ENCODE measurements around the gene NUP214.
"Not testable (repeated sequence)": the region's sequence is repeated elsewhere in the genome, so short reads cannot be mapped to it uniquely, and the experiment has no call there.

Gene NUP214

GRCh38 chr9:131235480-131235851 lies 110.1 kb downstream of the NUP214 start:
- DNase-seq, result no peak

- no peak for DNase-seq
Observed at GRCh38 chr9:131236161-131236560, 110.8 kb downstream of the NUP214 start.

- no peak for DNase-seq
Observed at GRCh38 chr9:131236761-131237160, 111.4 kb downstream of the NUP214 start.

DNA sequence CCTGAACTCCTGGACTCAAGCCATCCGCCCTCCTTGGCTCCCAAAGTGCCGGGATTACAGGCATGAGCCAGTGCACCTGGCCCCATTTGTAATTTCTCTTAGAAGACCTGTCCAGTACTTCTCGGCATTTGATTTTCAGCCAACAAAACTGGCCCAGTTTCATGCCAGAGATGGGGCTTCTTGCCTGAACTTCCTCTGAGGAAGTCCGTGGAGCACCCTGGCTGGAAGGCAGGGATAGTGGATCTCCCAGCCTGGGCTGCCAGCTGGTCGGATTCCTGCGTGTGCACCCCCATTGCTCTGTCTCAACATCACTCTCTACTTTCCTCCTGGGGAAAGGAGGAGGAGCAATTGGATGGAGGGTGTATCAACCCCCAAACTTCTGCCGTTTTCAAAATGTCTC lies 111.9 kb downstream of the NUP214 start:
- DNase-seq, result no peak

- DNase-seq, result peak; percentile 72
Observed at GRCh38 chr9:131237931-131238401, 112.6 kb downstream of the NUP214 start.

DNA sequence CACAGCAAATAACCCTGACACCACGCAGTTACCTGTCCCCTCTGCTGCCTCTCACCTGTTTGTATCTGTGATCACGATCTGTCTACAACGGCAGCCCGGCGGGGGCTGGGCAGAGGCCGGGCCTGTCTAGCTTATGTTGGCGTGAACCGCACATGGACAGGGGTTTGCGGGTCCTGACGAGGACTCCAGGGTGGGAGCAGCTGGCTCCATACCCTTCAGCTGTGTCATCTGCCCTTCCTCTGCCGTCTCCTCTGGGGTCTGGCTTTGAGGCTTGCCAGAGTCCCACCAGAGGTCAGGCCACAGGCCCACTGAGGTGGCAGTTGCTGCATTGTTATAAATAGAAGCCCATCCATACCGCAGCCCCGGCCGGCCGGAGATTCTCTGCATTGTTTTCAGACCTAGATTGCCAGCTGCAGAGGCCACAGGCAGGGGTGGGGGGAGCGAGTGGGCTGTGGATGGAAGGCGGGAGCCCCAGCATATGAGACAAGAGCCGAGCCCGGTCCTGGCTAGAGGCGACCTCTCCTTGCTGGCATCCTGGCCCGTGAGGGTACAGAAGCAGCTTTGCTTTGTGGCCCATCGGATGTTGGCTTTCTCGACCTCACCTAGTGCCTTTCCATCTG lies 113.1 kb downstream of the NUP214 start:
- no peak for DNase-seq

DNA sequence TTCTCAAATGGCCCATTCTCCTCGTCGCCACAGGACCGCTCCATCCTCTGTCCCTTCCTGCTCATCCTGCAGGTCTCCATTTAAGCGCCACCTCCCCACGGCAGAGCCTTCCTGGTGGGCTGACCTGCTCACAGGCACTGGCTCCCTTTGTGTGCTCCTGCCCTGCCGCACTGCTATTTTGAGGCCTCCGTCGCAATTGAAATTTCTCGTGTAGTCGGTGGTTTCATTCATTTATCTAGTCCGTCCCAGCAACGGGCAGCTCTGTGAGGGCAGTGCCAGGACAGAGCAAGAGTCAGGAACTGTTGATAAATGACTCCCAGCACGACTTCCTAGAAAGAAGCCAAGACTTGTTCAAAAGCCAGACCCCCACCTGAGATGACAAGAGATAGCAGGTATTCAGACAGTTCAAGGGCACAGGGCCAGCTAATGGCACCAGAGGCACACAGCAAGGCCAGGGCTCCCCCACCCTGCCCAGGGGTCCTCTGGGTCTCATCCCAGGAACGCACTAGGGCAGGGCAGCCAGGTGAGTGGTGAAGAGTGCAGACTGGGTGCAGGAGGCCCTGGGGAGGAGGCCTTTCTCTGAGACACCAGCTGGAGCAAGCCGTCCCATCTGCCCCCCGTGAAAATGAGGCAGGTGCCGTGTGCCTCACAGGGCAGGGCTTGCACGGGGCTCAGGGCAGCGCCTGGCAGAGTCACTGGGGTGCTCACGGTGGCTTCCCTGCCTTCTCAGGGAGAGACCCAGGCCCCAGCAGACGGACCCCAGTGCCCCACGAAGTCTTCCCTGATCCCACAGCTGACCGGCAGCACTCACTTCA lies 114.0 kb downstream of the NUP214 start:
- no peak for DNase-seq

DNA sequence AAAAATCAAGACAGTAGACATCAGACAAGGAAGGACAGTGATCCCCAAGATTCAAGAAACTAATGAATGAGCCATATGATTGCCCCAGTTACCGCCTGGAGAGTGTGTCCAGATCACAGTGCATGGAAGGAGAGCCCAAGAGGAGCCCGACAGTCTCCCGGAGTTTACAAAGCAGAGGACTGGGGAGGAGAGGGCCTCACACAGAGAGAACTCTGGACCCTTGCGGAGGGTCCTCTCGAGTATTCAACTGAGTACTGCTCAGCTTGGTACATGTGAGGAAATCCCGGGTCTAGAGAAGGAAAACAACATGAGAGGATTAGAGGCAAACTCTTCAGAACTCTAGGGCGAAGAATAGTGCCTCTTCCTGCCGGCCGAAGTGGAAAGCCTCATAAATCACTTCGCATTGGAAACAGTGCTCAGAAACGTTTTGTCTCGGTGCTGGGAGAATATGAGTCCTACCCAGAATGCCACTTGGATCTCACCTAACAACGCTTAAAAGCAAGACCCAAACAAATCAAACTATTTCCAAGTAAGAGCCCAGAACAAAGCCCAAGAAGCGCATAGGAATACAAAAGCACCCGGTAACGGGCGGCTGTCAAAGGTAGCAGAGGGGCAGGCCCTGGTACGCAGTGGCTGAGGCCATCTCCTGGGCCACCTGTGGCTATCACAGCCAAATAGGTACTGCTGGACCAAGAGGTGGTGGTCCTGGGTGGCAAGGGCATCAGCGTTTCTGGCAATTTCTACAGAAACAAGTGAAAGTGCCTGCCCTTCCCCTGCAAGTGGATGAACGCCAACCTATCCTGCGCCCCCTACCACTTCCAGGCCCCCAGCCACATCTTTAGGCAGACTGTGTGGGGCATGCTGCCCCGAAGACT lies 114.9 kb downstream of the NUP214 start:
- DNase-seq, result no peak

DNA sequence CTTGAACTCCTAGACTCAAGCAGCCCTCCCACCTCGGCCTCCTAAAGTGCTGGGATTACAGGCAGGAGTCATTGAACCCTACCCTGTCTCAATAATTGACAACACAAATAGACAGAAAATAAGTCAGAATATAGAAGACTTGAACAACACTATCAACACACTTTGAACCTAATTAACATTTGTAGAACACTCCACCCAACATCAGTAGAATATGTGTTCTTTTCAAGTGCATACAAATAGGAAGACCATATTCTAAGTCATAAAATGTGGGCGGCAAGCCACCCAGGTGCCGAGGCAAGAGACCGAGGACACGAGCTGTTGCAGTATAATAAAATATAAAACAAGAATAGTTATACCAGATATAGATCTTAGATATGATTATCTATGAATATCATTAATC lies 118.9 kb downstream of the NUP214 start:
- DNase-seq, result not testable (repeated sequence)

DNA sequence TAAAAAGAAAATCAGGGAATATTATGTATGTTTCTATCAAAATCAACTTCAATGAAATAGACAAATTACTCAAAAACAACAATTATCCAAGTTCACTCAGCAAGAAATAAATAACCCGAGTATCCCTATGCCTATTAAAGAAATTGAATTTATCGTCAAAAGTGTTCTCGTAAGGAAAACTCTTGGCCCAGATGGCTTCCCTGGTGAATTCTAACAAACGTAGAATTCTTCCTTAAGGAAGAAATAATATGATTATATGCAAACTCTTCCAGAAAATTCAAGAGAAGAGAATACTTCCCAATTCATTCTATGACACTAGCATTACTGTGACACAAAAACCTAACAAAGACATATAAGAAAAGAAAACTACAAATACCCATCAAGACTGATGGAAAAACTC lies 121.2 kb downstream of the NUP214 start:
- DNase-seq, result no peak

GRCh38 chr9:131252120-131252519 lies 126.7 kb downstream of the NUP214 start:
- DNase-seq, result no peak

- DNase-seq, result no peak
Observed at GRCh38 chr9:131253891-131254491, 128.6 kb downstream of the NUP214 start.

DNA sequence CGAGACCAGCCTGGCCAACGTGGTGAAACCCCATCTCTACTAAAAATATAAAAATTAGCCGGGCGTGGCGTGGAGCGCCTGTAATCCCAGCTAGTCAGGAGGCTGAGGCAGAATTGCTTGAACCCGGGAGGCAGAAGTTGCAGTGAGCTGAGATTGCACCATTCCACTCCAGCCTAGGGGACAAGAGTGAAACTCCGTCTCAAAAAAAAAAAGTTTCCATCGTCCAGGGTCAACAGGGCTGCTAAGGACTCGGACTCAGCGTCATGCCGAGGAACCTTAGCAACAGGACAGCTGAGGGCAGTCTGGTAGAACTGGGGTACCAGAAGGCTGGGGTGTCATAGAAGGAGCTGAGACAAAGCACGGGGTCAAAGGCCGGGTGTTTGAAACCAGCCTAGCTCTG lies 129.2 kb downstream of the NUP214 start:
- DNase-seq, result no peak

- DNase-seq, result no peak
Observed at GRCh38 chr9:131255676-131256197, 130.4 kb downstream of the NUP214 start.

GRCh38 chr9:131257266-131258025 lies 132.1 kb downstream of the NUP214 start:
- no peak for DNase-seq

GRCh38 chr9:131258186-131258585 lies 132.8 kb downstream of the NUP214 start:
- DNase-seq, result no peak

DNA sequence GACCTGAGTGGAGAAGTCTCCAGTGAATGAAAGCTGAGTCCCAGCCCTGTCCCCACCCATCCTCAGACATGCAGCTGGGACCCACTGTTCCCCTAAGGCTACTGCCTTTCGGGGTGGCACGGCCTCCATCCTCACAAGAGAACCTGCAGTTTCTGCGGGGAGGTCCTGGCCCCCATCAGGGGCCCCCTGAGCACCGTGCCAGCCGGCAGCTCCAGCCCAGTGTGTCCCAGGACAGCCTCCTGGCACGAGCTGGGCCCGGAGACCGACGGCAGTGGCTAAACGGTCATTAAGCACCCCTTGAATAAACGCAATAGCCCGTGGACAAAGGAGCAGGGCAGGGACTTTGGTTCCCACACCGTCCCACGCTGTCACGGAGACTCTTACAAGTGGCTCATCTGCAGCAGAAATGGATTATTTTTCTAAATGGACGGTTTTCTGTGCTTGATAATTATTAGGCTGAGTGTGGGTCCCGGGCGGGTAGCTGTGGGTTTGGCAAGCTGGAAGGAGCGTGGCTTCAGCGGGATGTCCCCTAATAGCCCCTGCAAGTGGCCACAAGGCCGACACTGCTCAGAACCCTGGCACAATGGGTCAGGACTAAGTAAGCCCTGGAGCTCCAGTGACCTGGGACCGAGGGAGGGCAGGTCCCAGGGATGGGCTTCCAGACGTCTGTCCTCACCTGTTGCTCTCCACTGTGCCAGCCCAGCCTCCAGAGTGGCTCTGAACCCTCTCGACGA lies 133.5 kb downstream of the NUP214 start:
- no peak for DNase-seq

DNA sequence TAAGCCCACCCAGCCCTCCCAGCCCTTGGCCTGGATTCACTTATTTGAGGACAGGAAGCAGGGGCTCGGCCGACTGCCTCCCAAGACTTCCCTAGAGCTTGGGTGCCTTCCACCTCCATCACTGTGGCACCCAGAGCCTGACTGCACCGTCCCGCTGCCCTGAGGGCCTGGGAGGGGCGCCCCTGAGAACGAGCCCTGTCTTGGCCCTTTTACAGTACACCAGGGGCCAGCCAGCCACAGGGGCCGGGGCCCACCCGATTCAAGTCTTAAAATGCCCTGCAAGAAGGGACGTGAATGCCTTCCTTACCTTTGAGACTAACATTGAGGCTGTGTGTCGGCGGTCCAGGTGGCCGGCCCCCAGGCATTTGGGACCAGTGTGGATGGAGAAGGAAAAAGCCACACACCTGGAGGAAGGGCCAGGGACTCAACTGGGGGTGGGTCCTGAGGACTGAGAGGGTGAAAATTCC lies 134.1 kb downstream of the NUP214 start:
- no peak for DNase-seq

DNA sequence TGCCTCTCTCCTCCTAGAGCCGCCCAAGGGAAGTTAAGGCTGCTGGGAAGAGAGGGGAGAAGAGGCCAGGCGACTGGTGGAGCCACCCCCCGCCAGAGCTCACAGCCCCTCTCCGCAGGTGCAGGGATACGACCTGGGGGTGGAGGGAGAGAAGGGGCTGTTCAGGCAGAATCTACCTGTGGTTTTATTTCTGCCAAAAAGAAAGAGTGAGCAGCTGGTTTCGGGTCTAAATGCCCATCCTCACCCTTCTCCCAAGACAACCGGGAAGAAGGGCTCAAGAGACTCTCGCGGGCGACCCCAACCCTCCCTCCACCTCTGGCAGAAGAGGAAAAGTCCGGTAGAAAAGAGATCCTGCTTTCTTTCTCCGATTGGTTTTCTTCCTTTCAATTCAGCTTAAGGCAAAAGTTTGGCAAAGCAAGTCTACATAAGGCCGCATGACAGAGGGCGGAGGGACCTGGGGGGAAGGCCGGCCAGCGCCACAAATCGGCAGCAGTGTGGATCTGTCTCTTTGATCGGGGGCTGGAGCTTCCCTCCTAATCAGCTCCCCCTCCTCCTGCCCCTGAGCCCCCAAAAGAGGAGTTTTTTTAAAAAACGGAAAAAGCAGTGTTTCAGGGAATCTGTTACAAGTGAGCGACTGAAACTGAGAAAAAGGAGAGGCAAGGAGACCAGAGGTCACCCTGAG lies 134.7 kb downstream of the NUP214 start:
- no peak for DNase-seq

DNA sequence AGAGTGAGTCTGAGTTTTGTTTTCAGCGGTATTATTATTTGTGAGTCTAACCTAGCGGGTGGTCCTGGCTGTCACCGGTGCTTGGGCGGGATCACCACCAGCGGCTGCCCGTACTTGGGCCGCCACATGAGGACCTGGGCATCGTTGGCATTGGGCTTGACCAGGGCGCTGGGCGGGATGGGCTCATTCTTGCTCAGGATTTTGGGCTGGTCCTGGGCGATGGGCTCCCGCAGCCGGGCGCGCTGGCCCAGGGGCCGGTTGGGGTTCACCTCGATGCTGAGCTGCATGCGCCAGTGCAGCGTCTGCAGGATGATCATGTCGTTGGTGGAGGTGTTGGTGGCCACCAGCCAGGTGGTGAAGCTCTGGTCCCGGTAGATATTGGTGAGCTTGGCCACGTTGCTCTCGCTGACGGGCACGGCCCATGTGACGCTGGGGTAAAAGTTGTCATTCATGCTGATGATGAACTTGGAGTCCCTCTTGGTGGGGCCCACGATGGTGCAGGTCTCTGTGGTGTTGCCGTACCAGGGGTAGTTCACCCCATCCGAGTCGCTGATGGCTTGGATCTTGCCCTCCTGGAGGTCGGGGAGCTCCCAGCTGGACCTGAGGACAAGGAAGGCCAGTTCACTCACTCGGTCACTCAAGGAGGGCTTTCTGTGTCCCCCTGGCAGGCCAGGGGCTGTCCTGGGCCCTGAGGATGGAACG lies 135.5 kb downstream of the NUP214 start:
- DNase-seq, result no peak
